PC-3 (cell line): Measurements from ENCODE around the gene HNRNPD. TPM values are rescaled to one million over a fixed set of nuclear protein-coding genes. Genes with fewer than 3 reads are reported as not detected.
"Not testable (repeated sequence)": the region's sequence is repeated elsewhere in the genome, so short reads cannot be mapped to it uniquely, and the experiment has no call there.

Experiments
- ATAC-seq: fragments of 200-7000 bp; cut with Tn5 transposase; 2 replicates; pipeline ENCODE4 v1.9.1; 2020; ENCODE audit warnings: mild to moderate bottlenecking, moderate library complexity
- BruUV-seq: library from RNA; stranded (reverse); fragments of 400-500 nt; replicated peaks from 2 replicates; lab custom pipeline; 2021; lab: Mats Ljungman, UMichigan
- CTCF ChIA-PET: fragments of 300-600 bp; sonication (Branson Sonifier 250); formaldehyde crosslinking; loops from one replicate; lab custom pipeline; 2022; ENCODE audit warnings: antibody characterized with exemption; lab: Charles Lee
- POLR2A ChIA-PET: fragments of 300-600 bp; sonication (Branson Sonifier 250); formaldehyde crosslinking; loops from one replicate; lab custom pipeline; 2022; ENCODE audit warnings: antibody characterized with exemption; ENCODE audit not compliant: unreplicated experiment; lab: Charles Lee
- DNase-seq: peaks from one replicate; pipeline ENCODE4 v3.0.0-alpha.2; 2015
- H2AFZ ChIP-seq: fragments of 300-600 bp; sonication (generic); 2 replicates; pipeline ENCODE4 v1.6.0; 2016; ENCODE audit warnings: antibody characterized with exemption, low read length
- H3F3A ChIP-seq: fragments of 300-600 bp; sonication (generic); one replicate; pipeline ENCODE4 v1.6.0; 2017; ENCODE audit warnings: antibody characterized with exemption, low read length, control low read depth, mild to moderate bottlenecking; ENCODE audit not compliant: unreplicated experiment
- H3K27ac ChIP-seq: fragments of 300-600 bp; sonication (generic); 2 replicates; pipeline ENCODE4 v1.5.1; 2016; ENCODE audit warnings: mild to moderate bottlenecking, low read length
- H3K27me3 ChIP-seq: fragments of 300-600 bp; sonication (generic); 2 replicates; pipeline ENCODE4 v1.6.1; 2016; ENCODE audit warnings: low read length, mixed read lengths
- H3K36me3 ChIP-seq: fragments of 300-600 bp; sonication (generic); 2 replicates; pipeline ENCODE4 v1.6.1; 2016; ENCODE audit warnings: low read depth, mixed run types, low read length, mixed read lengths
- H3K4me1 ChIP-seq: fragments of 300-600 bp; sonication (generic); 2 replicates; pipeline ENCODE4 v1.5.1; 2016; ENCODE audit warnings: low read length; ENCODE audit not compliant: insufficient read depth
- H3K4me2 ChIP-seq: fragments of 300-600 bp; sonication (generic); 2 replicates; pipeline ENCODE4 v1.6.0; 2016; ENCODE audit warnings: low read length
- H3K4me3 ChIP-seq: fragments of 300-600 bp; sonication (generic); 2 replicates; pipeline ENCODE4 v1.5.1; 2016; ENCODE audit warnings: mild to moderate bottlenecking, low read length, mixed read lengths
- H3K79me2 ChIP-seq: fragments of 300-600 bp; sonication (generic); 2 replicates; pipeline ENCODE4 v1.6.1; 2017; ENCODE audit warnings: low read length, mixed read lengths
- H3K9ac ChIP-seq: fragments of 300-600 bp; sonication (generic); 2 replicates; pipeline ENCODE4 v1.6.0; 2016; ENCODE audit warnings: mild to moderate bottlenecking, low read length
- H3K9me2 ChIP-seq: fragments of 300-600 bp; sonication (generic); replicated peaks from 2 replicates; pipeline ENCODE4 v1.6.1; 2016; ENCODE audit warnings: mixed run types, low read length, mixed read lengths
- H3K9me3 ChIP-seq: fragments of 300-600 bp; sonication (generic); 2 replicates; pipeline ENCODE4 v1.6.1; 2016; ENCODE audit warnings: low read length, mixed read lengths
- H4K20me1 ChIP-seq: fragments of 300-600 bp; sonication (generic); 2 replicates; pipeline ENCODE4 v1.6.1; 2016; ENCODE audit warnings: low read length, mixed read lengths
- CTCF ChIP-seq: fragments of 300-600 bp; sonication (generic); conservative IDR thresholded peaks from 2 replicates; pipeline ENCODE4 v1.5.1; 2017; ENCODE audit warnings: antibody characterized with exemption, low read depth, mild to moderate bottlenecking, low read length
- EZH2 ChIP-seq: fragments of 300-600 bp; sonication (generic); IDR thresholded peaks from one replicate; pipeline ENCODE4 v1.6.1; 2017; ENCODE audit warnings: antibody characterized with exemption, mild to moderate bottlenecking, low read length; ENCODE audit not compliant: unreplicated experiment
- EZH2phosphoT487 ChIP-seq: fragments of 300-600 bp; sonication (generic); IDR thresholded peaks from 2 replicates; pipeline ENCODE4 v1.6.1; 2018; ENCODE audit warnings: mild to moderate bottlenecking, antibody characterized with exemption, low read length, borderline replicate concordance
- intact Hi-C: fragments of 100-400 bp; cut with micrococcal nuclease; formaldehyde crosslinking; loops from 2 replicates; pipeline ENCODE4 v1.9.0; 2023
- total RNA-seq: library from RNA; depleted of rRNA; stranded (reverse); fragments of >200 nt; gene quantifications from 2 replicates; pipeline ENCODE4 v1.2.3, GENCODE V29; 2014

The HNRNPD gene
- total RNA-seq, 1 experiment from 2014 or later = 86.4 TPM

GRCh38 chr4:82415922-82416365 lies 42.2 kb upstream of the HNRNPD start:
- no peak overlapping the region for H3K9ac ChIP-seq
- no peak overlapping the region for H2AFZ ChIP-seq
- H4K20me1 ChIP-seq = no peaks in the 10 kb centered on the region
- intact Hi-C loops = no loop called here
- no peak for DNase-seq
- no peaks in the 10 kb centered on the region for H3K9me2 ChIP-seq
- ATAC-seq = no peak
- H3K4me1 ChIP-seq = 0 out of 2 replicates have a peak, but pooled peaks cover 4% of the 10 kb centered on the region
- H3K4me2 ChIP-seq = no peak overlapping the region
- H3K4me3 ChIP-seq = no peak overlapping the region
- BruUV-seq = no TSS peak
- no peaks in the 10 kb centered on the region for H3F3A ChIP-seq
- no peak for TF ChIP-seq EZH2phosphoT487
- TF ChIP-seq EZH2 = no peak
- no peak for TF ChIP-seq CTCF
- no peaks in the 10 kb centered on the region for H3K27me3 ChIP-seq
- H3K9me3 ChIP-seq = no peaks in the 10 kb centered on the region
- no peaks in the 10 kb centered on the region for H3K36me3 ChIP-seq
- H3K27ac ChIP-seq = no peak overlapping the region
- POLR2A ChIA-PET = no interaction called here
- CTCF ChIA-PET = no interaction called here
- no peaks in the 10 kb centered on the region for H3K79me2 ChIP-seq

GRCh38 chr4:82415061-82415460 lies 41.3 kb upstream of the HNRNPD start:
- DNase-seq, H3K79me2 ChIP-seq, H3K4me3 ChIP-seq, H3K36me3 ChIP-seq, POLR2A ChIA-PET, BruUV-seq, H3K9me3 ChIP-seq, H3K4me2 ChIP-seq, H3K27me3 ChIP-seq, H3K27ac ChIP-seq, ATAC-seq, H3K4me1 ChIP-seq, H4K20me1 ChIP-seq, H3K9me2 ChIP-seq, H3K9ac ChIP-seq, intact Hi-C loops, H2AFZ ChIP-seq, H3F3A ChIP-seq: not testable (repeated sequence)
- CTCF ChIA-PET = interaction anchor here (0.7 kb wide), 1 partner anchor 35 kb away, joined by 3 read pairs; no protein-coding TSS in a partner anchor

- CTCF ChIA-PET = no interaction called here
- intact Hi-C loops = no loop called here
- POLR2A ChIA-PET = no interaction called here
- Histone ChIP-seq H3K4me2 (no peak overlapping the region), H3F3A (no peaks in the 10 kb centered on the region), H3K4me3 (no peak overlapping the region), H3K27me3 (no peaks in the 10 kb centered on the region), H3K9me2 (no peaks in the 10 kb centered on the region), H3K79me2 (no peaks in the 10 kb centered on the region), H3K4me1 (no peaks in the 10 kb centered on the region), H3K27ac (no peak overlapping the region), H3K36me3 (no peaks in the 10 kb centered on the region), H3K9me3 (no peaks in the 10 kb centered on the region), H4K20me1 (no peaks in the 10 kb centered on the region), H2AFZ (no peak overlapping the region), H3K9ac (no peak overlapping the region)
- TF ChIP-seq EZH2 (no peak), CTCF (no peak), EZH2phosphoT487 (no peak)
- DNase-seq = no peak
- no TSS peak for BruUV-seq
- ATAC-seq = no peak
Measured at GRCh38 chr4:82403725-82404124, 29.9 kb upstream of the HNRNPD start.
